ENCODE results near the gene TUFM.
A peak's percentile ranks its signal among the peaks of the same experiment; 100 is the strongest.
"Not testable (repeated sequence)": the region's sequence is repeated elsewhere in the genome, so short reads cannot be mapped to it uniquely, and the experiment has no call there.

The TUFM gene

GRCh38 chr16:28846080-28846932 lies at the start of gene TUFM:
Gene TUFM, minus strand, starts transcription at chr16:28846348. Its CDS starts 79 bp downstream, at chr16:28846269.
- peak; percentile 99 for DNase-seq

GRCh38 chr16:28895609-28896008 lies 49.5 kb upstream of the TUFM start:
- DNase-seq = no peak

- no peak for DNase-seq
These were observed 47.1 kb upstream of the TUFM start for GRCh38 chr16:28893291-28893690.

- no peak for DNase-seq
These were observed 46.1 kb upstream of the TUFM start for GRCh38 chr16:28891964-28892890.

- DNase-seq = not testable (repeated sequence)
These were observed 44.2 kb upstream of the TUFM start for GRCh38 chr16:28890355-28890754.

GRCh38 chr16:28886945-28887344 lies 40.8 kb upstream of the TUFM start:
- no peak for DNase-seq

GRCh38 chr16:28884045-28884444 lies 37.9 kb upstream of the TUFM start:
- no peak for DNase-seq

- no peak for DNase-seq
These were observed 37.3 kb upstream of the TUFM start for GRCh38 chr16:28883221-28883996.

GRCh38 chr16:28882551-28883160 lies 36.5 kb upstream of the TUFM start:
- no peak for DNase-seq

GRCh38 chr16:28881565-28881964 lies 35.4 kb upstream of the TUFM start:
- DNase-seq = not testable (repeated sequence)

GRCh38 chr16:28880955-28881354 lies 34.8 kb upstream of the TUFM start:
- DNase-seq = no peak

- no peak for DNase-seq
These were observed 34.4 kb upstream of the TUFM start for GRCh38 chr16:28880589-28880915.

- peak; percentile 86 for DNase-seq
These were observed 33.9 kb upstream of the TUFM start for GRCh38 chr16:28879841-28880588.

GRCh38 chr16:28879261-28879840 lies 33.2 kb upstream of the TUFM start:
- DNase-seq = no peak

- DNase-seq = no peak
These were observed 32.2 kb upstream of the TUFM start, which contains the start of gene ATP2A1 for GRCh38 chr16:28878083-28878926. Gene ATP2A1, plus strand, starts transcription at chr16:28878488. Its CDS starts 184 bp downstream, at chr16:28878672.

GRCh38 chr16:28877655-28878000 lies 31.5 kb upstream of the TUFM start:
- DNase-seq = no peak

GRCh38 chr16:28876973-28877654 lies 31.0 kb upstream of the TUFM start:
- DNase-seq = no peak

- no peak for DNase-seq
These were observed 30.0 kb upstream of the TUFM start for GRCh38 chr16:28876019-28876659.
